CD4-positive, alpha-beta T cell treated with Interleukin-15 for 4 hours (primary cell): ENCODE results near the gene THRB.
"Not testable (repeated sequence)": the region's sequence is repeated elsewhere in the genome, so short reads cannot be mapped to it uniquely, and the experiment has no call there.

Experiments
- DNase-seq: peaks from one replicate; pipeline ENCODE4 v3.0.0-alpha.2; 2020; ENCODE audit warnings: low spot score

Gene THRB

GRCh38 chr3:24401090-24401810 is 93.4 kb downstream of the THRB start:
- DNase-seq, result no peak

- DNase-seq, result no peak
These were observed 94.2 kb downstream of the THRB start for GRCh38 chr3:24400450-24400849.

- DNase-seq, result no peak
These were observed 94.6 kb downstream of the THRB start for GRCh38 chr3:24400015-24400414.

- DNase-seq, result no peak
These were observed 95.0 kb downstream of the THRB start for GRCh38 chr3:24399614-24400013.

GRCh38 chr3:24398712-24399111 is 95.9 kb downstream of the THRB start:
- not testable (repeated sequence) for DNase-seq

- no peak for DNase-seq
These were observed 98.3 kb downstream of the THRB start for GRCh38 chr3:24396338-24396737.

- DNase-seq, result no peak
These were observed 99.9 kb downstream of the THRB start for GRCh38 chr3:24394754-24395153.

GRCh38 chr3:24393316-24393715 is 101.3 kb downstream of the THRB start:
- DNase-seq, result no peak

- DNase-seq, result no peak
These were observed 104.2 kb downstream of the THRB start for GRCh38 chr3:24390169-24391130.

- DNase-seq, result no peak
These were observed 105.3 kb downstream of the THRB start for GRCh38 chr3:24389108-24390090.

GRCh38 chr3:24388611-24389010 is 106.0 kb downstream of the THRB start:
- no peak for DNase-seq

GRCh38 chr3:24388159-24388558 is 106.5 kb downstream of the THRB start:
- no peak for DNase-seq

- DNase-seq, result no peak
These were observed 107.2 kb downstream of the THRB start for GRCh38 chr3:24387493-24387892.

- DNase-seq, result no peak
These were observed 107.7 kb downstream of the THRB start for GRCh38 chr3:24387000-24387399.

- DNase-seq, result no peak
These were observed 108.2 kb downstream of the THRB start for GRCh38 chr3:24386458-24386857.

GRCh38 chr3:24385012-24385615 is 109.5 kb downstream of the THRB start:
- no peak for DNase-seq

GRCh38 chr3:24382647-24383046 is 112.0 kb downstream of the THRB start:
- DNase-seq, result no peak

- no peak for DNase-seq
These were observed 114.7 kb downstream of the THRB start for GRCh38 chr3:24379936-24380335.

GRCh38 chr3:24378313-24378712 is 116.3 kb downstream of the THRB start:
- no peak for DNase-seq

- DNase-seq, result no peak
These were observed 117.2 kb downstream of the THRB start for GRCh38 chr3:24377218-24377993.

GRCh38 chr3:24375947-24376384 is 118.7 kb downstream of the THRB start:
- DNase-seq, result no peak
